Measurements from ENCODE around the gene DDX39B.

DNA sequence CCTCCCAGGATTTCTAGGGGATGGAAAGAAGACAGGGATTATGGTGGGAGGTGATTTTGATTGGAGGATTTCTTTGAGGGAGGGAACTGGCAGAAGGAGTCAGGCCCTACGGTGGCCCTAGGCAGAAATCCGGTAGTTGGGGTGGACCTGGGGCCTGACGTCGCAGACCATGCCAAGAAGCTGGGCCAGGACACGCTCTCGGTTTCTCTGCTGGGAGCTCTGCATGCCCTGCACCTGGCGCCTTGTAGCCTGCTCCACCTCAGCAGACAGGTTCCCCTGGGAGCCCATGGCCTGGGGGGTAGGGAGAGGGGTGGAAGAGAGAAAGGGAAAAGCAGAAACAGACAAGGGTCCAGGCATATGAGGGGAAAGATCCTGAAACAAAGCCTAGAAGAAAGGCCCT lies 3.5 kb upstream of the DDX39B start:
- no peak for TF ChIP-seq EZH2 (IDR thresholded peaks at IDR 0.05; ENCODE audit: borderline replicate concordance)
- TF ChIP-seq, protein P1, sequence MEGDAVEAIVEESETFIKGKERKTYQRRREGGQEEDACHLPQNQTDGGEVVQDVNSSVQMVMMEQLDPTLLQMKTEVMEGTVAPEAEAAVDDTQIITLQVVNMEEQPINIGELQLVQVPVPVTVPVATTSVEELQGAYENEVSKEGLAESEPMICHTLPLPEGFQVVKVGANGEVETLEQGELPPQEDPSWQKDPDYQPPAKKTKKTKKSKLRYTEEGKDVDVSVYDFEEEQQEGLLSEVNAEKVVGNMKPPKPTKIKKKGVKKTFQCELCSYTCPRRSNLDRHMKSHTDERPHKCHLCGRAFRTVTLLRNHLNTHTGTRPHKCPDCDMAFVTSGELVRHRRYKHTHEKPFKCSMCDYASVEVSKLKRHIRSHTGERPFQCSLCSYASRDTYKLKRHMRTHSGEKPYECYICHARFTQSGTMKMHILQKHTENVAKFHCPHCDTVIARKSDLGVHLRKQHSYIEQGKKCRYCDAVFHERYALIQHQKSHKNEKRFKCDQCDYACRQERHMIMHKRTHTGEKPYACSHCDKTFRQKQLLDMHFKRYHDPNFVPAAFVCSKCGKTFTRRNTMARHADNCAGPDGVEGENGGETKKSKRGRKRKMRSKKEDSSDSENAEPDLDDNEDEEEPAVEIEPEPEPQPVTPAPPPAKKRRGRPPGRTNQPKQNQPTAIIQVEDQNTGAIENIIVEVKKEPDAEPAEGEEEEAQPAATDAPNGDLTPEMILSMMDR (IDR thresholded peaks at IDR 0.05; ENCODE audit: poor library complexity), result no peak
- TF ChIP-seq EZH2phosphoT487 (IDR thresholded peaks at IDR 0.05; ENCODE audit: low read depth, severe bottlenecking, unreplicated experiment), result no peak

All from hepatocyte (in vitro differentiated cells).